HG02588 (cell line): Measurements from ENCODE around the gene PCDHGB4.
"Not testable (repeated sequence)": the region's sequence is repeated elsewhere in the genome, so short reads cannot be mapped to it uniquely, and the experiment has no call there.

Experiments used
- ATAC-seq: cut with Tn5 transposase; IDR thresholded peaks from one replicate; pipeline ENCODE4 v1.9.1; 2021; ENCODE audit warnings: mild to moderate bottlenecking, moderate library complexity; ENCODE audit not compliant: unreplicated experiment

PCDHGB4 gene

DNA sequence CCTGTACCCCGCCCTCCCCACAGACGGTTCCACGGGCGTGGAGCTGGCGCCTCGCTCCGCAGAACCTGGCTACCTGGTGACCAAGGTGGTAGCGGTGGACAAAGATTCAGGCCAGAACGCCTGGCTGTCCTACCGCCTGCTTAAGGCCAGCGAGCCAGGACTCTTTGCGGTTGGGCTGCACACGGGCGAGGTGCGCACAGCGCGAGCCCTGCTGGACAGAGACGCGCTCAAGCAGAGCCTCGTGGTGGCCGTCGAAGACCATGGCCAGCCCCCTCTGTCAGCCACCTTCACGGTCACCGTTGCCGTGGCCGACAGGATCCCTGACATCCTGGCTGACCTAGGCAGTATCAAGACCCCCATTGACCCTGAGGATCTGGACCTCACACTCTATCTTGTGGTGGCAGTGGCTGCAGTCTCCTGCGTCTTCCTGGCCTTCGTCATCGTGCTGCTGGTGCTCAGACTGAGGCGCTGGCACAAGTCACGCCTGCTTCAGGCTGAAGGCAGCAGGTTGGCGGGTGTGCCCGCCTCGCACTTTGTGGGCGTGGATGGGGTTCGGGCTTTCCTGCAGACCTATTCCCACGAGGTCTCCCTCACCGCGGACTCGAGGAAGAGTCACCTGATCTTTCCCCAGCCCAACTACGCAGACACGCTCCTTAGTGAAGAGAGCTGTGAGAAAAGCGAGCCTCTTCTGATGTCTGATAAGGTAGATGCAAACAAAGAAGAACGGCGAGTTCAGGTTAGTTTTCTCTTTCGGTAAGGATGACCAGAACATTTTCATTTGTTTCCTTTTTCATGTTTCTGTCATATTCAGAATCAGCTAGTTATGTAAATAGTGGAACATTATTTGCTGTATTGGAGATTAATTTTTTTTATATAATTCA, 21.2 kb upstream of the PCDHGB4 start:
- no peak for ATAC-seq

DNA sequence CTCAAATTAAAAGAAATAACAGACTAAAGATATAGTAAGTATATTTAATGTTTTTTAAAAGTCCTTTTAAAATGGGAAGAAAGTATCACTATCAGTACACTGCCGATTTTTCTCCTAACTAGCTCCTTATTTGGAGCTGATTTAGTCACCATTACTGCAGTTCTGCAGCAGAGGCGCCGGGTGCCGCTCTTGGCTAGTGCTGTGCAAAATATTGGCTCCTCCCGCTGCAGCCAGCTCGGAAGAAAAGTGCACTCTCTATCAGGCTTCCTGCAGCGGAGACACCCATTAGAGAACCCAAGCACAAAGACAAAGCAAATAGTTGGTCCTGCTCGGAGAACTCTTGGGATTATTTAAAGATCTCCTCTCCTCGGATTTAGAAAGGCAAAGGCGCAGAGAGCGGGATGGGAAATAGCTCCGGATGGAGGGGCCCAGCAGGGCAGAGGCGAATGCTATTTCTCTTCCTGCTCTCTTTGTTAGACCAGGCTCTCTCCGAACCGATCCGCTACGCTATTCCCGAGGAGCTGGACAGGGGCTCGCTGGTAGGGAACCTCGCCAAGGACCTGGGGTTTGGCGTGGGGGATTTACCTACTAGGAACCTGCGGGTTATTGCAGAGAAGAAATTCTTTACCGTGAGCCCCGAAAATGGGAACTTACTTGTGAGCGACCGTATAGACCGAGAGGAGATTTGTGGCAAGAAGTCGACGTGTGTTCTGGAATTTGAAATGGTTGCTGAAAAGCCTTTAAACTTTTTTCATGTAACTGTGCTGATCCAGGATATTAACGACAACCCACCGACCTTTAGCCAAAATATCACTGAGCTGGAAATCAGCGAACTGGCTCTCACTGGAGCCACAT, 17.3 kb upstream of the PCDHGB4 start, which contains the start of gene PCDHGB3:
Gene PCDHGB3, plus strand, starts transcription at position 249 of the 855 bp plus-strand sequence. Its CDS starts 153 bp downstream, at position 402.
- ATAC-seq = peak; percentile 97

DNA sequence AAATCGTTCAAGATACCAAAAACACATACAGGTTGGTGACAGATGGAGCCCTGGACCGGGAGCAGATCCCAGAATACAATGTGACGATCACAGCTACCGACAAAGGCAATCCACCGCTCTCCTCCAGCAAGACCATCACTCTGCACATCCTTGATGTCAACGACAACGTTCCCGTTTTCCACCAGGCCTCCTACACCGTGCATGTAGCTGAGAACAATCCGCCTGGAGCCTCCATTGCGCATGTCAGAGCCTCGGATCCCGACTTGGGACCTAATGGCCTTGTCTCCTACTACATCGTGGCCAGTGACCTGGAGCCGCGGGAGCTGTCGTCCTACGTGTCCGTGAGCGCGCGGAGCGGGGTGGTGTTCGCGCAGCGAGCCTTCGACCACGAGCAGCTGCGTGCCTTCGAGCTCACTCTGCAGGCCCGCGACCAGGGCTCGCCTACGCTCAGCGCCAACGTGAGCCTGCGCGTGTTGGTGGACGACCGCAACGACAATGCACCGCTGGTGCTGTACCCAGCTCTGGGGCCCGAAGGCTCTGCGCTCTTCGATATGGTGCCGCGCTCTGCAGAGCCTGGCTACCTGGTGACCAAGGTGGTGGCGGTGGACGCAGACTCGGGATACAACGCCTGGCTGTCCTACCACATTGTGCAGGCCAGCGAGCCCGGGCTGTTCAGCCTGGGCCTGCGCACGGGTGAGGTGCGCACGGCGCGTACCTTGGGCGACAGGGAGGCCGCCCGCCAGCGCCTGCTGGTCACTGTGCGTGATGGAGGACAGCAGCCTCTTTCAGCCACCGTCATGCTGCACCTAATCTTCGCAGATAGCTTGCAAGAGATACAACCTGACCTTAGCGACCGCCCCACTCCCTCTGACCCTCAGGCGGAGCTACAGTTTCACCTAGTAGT, 15.7 kb upstream of the PCDHGB4 start:
- ATAC-seq = no peak

DNA sequence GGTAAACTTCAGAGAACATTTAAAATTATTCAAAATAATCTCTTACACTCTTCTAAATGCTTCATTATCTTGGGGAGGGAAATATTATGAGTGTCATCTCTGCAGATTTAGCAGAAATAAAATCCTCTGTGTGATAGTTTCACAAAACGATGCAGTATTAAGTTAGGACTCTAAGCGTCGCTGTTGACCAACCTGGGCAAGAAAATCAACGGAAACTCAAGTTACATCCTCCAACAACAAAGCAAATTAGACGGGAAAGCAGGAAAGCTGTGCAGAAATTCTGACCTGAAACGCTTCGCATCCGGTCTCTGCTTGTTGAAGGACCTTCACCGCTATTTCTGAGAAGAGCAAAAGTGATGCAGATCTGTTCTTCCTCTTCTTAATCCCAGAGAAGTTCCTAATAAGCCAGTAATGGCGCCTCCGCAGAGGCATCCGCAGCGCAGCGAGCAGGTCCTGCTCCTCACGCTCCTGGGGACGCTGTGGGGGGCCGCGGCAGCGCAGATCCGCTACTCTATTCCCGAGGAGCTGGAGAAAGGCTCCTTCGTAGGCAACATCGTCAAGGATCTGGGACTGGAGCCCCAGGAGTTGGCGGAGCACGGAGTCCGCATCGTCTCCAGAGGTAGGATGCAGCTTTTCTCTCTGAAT, 13.7 kb upstream of the PCDHGB4 start, which contains the start of gene PCDHGA6:
Gene PCDHGA6, plus strand, starts transcription at position 219 of the 645 bp plus-strand sequence. Its CDS starts 193 bp downstream, at position 412.
- ATAC-seq = no peak

DNA sequence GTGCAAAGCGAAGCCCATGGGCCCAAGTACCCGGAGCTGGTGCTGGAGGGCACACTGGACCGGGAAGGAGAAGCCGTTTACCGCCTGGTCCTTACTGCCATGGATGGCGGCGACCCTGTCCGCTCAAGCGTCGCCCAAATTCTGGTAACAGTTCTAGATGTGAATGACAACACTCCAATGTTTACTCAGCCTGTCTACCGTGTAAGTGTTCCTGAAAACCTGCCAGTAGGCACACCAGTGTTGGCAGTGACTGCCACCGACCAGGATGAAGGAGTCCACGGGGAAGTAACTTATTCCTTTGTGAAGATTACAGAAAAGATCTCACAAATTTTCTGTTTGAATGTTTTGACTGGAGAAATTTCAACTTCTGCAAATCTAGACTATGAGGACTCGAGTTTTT, 12.9 kb upstream of the PCDHGB4 start:
- ATAC-seq = no peak

DNA sequence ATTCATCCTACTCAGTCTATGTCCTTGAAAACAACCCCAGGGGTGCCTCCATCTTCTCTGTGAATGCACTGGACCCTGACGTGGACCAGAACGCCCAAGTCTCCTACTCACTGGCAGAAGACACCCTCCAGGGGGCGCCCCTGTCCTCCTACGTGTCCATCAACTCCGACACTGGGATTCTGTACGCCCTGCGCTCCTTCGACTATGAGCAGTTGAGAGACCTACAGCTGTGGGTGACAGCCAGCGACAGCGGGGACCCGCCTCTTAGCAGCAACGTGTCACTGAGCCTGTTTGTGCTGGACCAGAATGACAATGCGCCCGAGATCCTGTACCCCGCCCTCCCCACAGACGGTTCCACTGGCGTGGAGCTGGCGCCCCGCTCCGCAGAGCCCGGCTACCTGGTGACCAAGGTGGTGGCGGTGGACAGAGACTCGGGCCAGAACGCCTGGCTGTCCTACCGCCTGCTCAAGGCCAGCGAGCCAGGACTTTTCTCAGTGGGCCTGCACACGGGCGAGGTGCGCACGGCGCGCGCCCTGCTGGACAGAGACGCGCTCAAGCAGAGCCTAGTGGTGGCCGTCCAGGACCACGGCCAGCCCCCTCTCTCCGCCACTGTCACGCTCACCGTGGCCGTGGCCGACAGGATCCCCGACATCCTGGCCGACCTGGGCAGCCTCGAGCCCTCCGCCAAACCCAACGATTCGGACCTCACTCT, 11.9 kb upstream of the PCDHGB4 start:
- ATAC-seq = not testable (repeated sequence)

DNA sequence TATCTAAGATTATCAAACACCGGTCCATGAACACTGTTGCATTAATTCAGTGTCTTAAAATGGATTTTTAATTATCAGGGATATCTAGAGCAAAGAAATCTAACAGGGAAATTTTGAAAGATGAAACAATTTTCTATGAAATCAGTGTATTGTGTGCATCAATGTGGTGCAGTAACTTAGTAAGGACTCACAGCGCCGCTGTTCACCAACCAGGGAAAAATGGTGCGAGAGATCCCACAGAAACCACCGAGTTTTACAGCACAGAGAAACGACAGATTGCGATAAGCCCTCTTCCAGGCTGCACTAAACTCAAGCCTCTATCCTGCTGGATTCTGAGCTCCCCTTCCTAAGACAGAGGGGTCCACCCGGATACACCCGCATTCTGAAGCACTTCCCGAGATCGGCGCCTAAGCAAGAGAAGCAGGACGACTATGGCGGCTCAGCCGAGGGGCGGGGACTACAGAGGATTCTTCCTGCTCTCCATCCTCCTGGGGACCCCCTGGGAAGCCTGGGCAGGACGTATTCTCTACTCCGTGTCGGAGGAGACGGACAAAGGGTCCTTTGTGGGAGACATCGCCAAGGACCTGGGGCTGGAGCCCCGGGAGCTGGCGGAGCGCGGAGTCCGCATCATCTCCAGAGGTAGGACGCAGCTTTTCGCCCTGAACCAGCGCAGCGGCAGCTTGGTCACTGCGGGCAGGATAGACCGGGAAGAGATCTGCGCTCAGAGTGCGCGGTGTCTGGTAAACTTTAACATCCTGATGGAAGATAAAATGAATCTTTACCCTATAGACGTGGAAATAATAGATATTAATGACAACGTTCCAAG, 4.8 kb upstream of the PCDHGB4 start, which contains the start of gene PCDHGA7:
Gene PCDHGA7, plus strand, starts transcription at position 274 of the 826 bp plus-strand sequence. Its CDS starts 158 bp downstream, at position 432.
- ATAC-seq = no peak

DNA sequence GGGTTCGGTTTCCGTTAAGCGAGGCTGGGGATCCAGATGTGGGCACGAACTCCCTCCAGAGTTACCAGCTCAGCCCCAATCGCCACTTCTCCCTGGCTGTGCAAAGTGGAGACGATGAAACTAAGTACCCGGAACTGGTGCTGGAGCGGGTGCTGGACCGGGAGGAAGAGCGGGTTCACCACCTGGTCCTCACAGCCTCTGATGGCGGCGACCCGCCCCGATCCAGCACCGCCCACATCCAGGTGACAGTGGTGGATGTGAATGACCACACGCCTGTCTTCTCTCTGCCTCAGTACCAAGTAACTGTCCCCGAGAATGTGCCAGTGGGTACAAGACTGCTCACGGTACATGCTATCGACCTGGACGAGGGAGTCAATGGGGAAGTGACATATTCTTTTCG, 4.2 kb upstream of the PCDHGB4 start:
- ATAC-seq = no peak

DNA sequence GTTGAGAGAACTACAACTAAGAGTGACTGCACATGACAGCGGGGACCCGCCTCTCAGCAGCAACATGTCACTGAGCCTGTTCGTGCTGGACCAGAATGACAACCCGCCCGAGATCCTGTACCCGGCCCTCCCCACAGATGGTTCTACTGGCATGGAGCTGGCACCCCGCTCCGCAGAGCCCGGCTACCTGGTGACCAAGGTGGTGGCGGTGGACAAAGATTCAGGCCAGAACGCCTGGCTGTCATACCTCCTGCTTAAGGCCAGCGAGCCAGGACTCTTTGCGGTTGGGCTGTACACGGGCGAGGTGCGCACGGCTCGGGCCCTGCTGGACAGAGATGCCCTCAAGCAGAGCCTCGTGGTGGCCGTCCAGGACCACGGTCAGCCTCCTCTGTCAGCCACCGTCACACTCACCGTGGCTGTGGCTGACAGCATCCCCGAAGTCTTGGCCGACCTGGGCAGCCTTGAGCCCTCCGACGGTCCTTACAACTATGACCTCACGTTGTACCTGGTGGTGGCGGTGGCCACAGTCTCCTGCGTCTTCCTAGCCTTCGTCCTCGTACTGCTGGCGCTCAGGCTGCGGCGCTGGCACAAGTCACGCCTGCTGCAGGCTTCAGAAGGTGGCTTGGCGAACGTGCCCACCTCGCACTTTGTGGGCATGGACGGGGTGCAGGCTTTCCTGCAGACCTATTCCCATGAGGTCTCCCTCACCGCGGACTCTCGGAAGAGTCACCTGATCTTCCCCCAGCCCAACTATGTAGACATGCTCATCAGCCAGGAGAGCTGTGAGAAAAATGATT, 2.8 kb upstream of the PCDHGB4 start:
- ATAC-seq = no peak

DNA sequence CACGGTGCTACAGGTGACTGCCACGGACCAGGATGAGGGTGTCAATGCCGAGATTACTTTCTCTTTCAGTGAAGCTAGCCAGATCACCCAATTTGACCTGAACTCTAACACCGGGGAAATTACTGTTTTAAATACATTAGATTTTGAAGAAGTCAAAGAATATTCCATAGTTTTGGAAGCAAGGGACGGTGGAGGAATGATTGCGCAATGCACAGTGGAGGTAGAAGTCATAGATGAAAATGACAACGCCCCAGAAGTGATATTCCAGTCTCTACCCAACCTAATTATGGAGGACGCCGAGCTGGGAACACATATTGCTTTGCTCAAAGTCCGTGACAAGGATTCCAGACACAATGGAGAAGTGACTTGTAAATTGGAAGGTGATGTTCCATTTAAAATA, 1.2 kb downstream of the PCDHGB4 start:
- ATAC-seq = no peak

DNA sequence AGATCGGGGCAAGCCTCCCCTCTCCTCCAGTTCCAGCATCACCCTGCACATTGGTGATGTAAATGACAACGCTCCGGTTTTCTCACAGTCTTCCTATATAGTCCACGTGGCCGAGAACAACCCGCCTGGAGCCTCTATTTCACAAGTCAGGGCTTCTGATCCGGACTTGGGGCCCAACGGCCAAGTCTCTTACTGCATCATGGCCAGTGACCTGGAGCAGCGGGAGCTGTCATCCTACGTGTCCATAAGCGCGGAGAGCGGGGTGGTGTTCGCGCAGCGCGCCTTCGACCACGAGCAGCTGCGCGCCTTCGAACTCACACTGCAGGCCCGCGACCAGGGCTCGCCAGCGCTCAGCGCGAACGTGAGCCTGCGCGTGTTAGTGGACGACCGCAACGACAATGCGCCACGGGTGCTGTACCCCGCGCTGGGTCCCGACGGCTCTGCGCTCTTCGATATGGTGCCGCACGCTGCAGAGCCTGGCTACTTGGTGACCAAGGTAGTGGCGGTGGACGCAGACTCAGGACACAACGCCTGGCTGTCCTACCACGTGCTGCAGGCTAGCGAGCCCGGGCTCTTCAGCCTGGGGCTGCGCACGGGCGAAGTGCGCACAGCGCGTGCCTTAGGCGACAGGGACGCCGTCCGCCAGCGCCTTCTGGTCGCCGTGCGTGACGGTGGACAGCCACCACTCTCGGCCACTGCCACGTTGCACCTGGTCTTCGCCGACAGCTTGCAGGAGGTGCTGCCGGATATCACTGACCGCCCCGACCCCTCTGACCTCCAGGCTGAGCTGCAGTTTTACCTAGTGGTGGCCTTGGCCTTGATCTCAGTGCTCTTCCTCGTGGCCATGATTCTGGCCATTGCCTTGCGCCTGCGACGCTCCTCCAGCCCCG, 1.9 kb downstream of the PCDHGB4 start:
- ATAC-seq = no peak

DNA sequence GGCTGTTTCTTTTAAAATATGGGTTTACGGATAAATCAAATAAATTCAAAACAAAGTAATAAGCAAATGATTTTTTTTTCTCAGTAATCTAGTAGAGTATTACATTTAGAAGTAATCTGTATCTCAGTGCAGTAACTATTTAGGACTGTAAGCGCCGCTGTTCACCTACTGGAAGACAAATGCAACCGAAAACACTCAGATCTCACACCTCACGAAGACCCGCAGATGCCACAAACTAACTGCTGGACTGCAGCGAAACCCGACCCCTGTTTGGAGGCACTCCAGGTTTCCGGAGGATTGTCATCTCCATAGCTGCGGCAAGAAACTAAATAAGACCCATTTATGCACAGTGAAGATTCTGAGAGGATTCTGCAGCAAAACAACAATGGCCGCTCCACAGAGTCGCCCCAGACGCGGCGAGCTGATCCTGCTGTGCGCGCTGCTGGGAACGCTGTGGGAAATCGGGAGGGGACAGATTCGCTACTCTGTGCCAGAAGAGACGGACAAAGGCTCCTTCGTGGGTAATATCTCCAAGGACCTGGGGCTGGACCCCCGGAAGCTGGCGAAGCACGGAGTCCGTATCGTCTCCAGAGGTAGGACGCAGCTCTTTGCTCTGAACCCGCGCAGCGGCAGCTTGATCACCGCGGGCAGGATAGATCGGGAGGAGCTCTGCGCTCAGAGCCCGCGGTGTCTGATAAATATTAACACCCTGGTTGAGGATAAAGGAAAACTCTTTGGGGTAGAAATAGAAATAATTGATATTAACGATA, 5.1 kb downstream of the PCDHGB4 start, which contains the start of gene PCDHGA8:
Gene PCDHGA8, plus strand, starts transcription at position 205 of the 770 bp plus-strand sequence. Its CDS starts 181 bp downstream, at position 386.
- ATAC-seq = no peak

DNA sequence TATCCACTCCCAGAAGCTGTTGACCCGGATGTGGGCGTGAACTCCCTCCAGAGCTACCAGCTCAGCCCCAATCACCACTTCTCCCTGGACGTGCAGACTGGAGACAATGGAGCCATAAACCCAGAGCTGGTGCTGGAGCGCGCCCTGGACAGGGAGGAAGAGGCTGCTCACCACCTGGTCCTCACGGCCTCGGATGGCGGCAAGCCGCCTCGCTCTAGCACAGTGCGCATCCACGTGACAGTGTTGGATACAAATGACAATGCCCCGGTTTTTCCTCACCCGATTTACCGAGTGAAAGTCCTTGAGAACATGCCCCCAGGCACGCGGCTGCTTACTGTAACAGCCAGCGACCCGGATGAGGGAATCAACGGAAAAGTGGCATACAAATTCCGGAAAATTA, 5.8 kb downstream of the PCDHGB4 start:
- no peak for ATAC-seq

DNA sequence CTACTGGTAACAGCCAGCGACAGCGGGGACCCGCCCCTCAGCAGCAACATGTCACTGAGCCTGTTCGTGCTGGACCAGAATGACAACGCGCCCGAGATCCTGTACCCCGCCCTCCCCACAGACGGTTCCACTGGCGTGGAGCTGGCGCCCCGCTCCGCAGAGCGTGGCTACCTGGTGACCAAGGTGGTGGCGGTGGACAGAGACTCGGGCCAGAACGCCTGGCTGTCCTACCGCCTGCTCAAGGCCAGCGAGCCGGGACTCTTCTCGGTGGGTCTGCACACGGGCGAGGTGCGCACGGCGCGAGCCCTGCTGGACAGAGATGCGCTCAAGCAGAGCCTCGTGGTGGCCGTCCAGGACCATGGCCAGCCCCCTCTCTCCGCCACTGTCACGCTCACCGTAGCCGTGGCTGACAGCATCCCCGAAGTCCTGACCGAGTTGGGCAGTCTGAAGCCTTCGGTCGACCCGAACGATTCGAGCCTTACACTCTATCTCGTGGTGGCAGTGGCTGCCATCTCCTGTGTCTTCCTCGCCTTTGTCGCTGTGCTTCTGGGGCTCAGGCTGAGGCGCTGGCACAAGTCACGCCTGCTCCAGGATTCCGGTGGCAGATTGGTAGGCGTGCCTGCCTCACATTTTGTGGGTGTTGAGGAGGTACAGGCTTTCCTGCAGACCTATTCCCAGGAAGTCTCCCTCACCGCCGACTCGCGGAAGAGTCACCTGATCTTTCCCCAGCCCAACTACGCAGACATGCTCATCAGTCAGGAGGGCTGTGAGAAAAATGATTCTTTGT, 7.1 kb downstream of the PCDHGB4 start:
- not testable (repeated sequence) for ATAC-seq
